Measurements from ENCODE around the gene TAF5L. TPM values are rescaled to one million over a fixed set of nuclear protein-coding genes. Genes with fewer than 3 reads are reported as not detected.
"Not testable (repeated sequence)": the region's sequence is repeated elsewhere in the genome, so short reads cannot be mapped to it uniquely, and the experiment has no call there.

TAF5L gene
- total RNA-seq, 2 donors from 2014 or later, result 18.9 to 21.7 TPM

GRCh38 chr1:229636042-229636441, 10.1 kb upstream of the TAF5L start:
- Mint-ChIP-seq H3K36me3 (ENCODE audit: insufficient read depth in 2 of 2) (peaks cover 8 to 23% of the 10 kb centered on the region in 2 donors), H3K27ac (no peak overlapping the region), H3K4me1 (ENCODE audit: low read depth) (peaks cover 14% of the 10 kb centered on the region), H3K9me3 (no peaks in the 10 kb centered on the region), H3K27me3 (ENCODE audit: low read depth) (no peaks in the 10 kb centered on the region), H3K4me3 (no peak overlapping the region)
- ATAC-seq (replicated peaks in 1 of 2), result no peak
- DNase-seq, result no peak

- Mint-ChIP-seq H3K4me1 (ENCODE audit: low read depth) (peaks cover 40% of the 10 kb centered on the region), H3K9me3 (no peaks in the 10 kb centered on the region), H3K4me3 (no peak overlapping the region), H3K27me3 (ENCODE audit: low read depth) (no peaks in the 10 kb centered on the region), H3K27ac (no peak overlapping the region), H3K36me3 (ENCODE audit: insufficient read depth in 2 of 2) (peaks cover 8 to 20% of the 10 kb centered on the region in 2 donors)
- ATAC-seq (replicated peaks in 1 of 2) (no peak), DNase-seq (no peak)
Observed at GRCh38 chr1:229631966-229632365, 6.0 kb upstream of the TAF5L start.

- DNase-seq (no peak), ATAC-seq (replicated peaks in 1 of 2) (no peak)
- no peaks in the 10 kb centered on the region for H3K27me3 Mint-ChIP-seq (ENCODE audit: low read depth)
- peaks cover 9 to 22% of the 10 kb centered on the region in 2 donors for H3K36me3 Mint-ChIP-seq (ENCODE audit: insufficient read depth in 2 of 2)
- H3K9me3 Mint-ChIP-seq, result no peaks in the 10 kb centered on the region
- no peak overlapping the region for H3K27ac Mint-ChIP-seq
- peak overlapping the region in 1 of 2 donors; percentile 40 for H3K4me3 Mint-ChIP-seq
- peaks cover 44% of the 10 kb centered on the region for H3K4me1 Mint-ChIP-seq (ENCODE audit: low read depth)
Observed at GRCh38 chr1:229631148-229631547, 5.2 kb upstream of the TAF5L start.

- peaks cover 7 to 12% of the 10 kb centered on the region in 2 donors for H3K36me3 Mint-ChIP-seq (ENCODE audit: insufficient read depth in 2 of 2)
- peaks cover 53% of the 10 kb centered on the region for H3K4me1 Mint-ChIP-seq (ENCODE audit: low read depth)
- H3K9me3 Mint-ChIP-seq, result no peaks in the 10 kb centered on the region
- ATAC-seq (replicated peaks in 1 of 2) (no peak), DNase-seq (no peak)
- no peak overlapping the region for H3K27ac Mint-ChIP-seq
- no peak overlapping the region for H3K4me3 Mint-ChIP-seq
- no peaks in the 10 kb centered on the region for H3K27me3 Mint-ChIP-seq (ENCODE audit: low read depth)
Observed at GRCh38 chr1:229629261-229629660, 3.3 kb upstream of the TAF5L start.

- H3K4me1 Mint-ChIP-seq (ENCODE audit: low read depth), result peaks cover 68% of the 10 kb centered on the region
- DNase-seq (no peak), ATAC-seq (replicated peaks in 1 of 2) (no peak)
- H3K36me3 Mint-ChIP-seq (ENCODE audit: insufficient read depth in 2 of 2), result peaks cover 7 to 9% of the 10 kb centered on the region in 2 donors
- H3K9me3 Mint-ChIP-seq, result no peaks in the 10 kb centered on the region
- H3K27me3 Mint-ChIP-seq (ENCODE audit: low read depth), result no peaks in the 10 kb centered on the region
- H3K4me3 Mint-ChIP-seq, result peak overlapping the region; percentile 99
- H3K27ac Mint-ChIP-seq, result peak overlapping the region; percentile 98
Observed at GRCh38 chr1:229627003-229627402, 1.1 kb upstream of the TAF5L start.

- ATAC-seq (replicated peaks in 1 of 2) (peak; percentile 42 to 49), DNase-seq (peak; percentile 49 to 63)
- Mint-ChIP-seq H3K4me3 (peak overlapping the region; percentile 91 to 93), H3K36me3 (ENCODE audit: insufficient read depth in 2 of 2) (peaks cover 4 to 6% of the 10 kb centered on the region in 2 donors), H3K9me3 (no peaks in the 10 kb centered on the region), H3K27me3 (ENCODE audit: low read depth) (no peaks in the 10 kb centered on the region), H3K27ac (peak overlapping the region; percentile 90), H3K4me1 (ENCODE audit: low read depth) (peaks cover 75% of the 10 kb centered on the region)
Observed at GRCh38 chr1:229625071-229625914, 629 bp downstream of the TAF5L start.

- peak overlapping the region; percentile 91 to 93 for H3K4me3 Mint-ChIP-seq
- peaks cover 1 to 2% of the 10 kb centered on the region in 2 donors for H3K36me3 Mint-ChIP-seq (ENCODE audit: insufficient read depth in 2 of 2)
- H3K27me3 Mint-ChIP-seq (ENCODE audit: low read depth), result no peaks in the 10 kb centered on the region
- ATAC-seq (replicated peaks in 1 of 2), result no peak
- peaks cover 75% of the 10 kb centered on the region for H3K4me1 Mint-ChIP-seq (ENCODE audit: low read depth)
- no peaks in the 10 kb centered on the region for H3K9me3 Mint-ChIP-seq
- no peak for DNase-seq
- peak overlapping the region; percentile 90 for H3K27ac Mint-ChIP-seq
Observed at GRCh38 chr1:229624521-229625070, 1.3 kb downstream of the TAF5L start.

- Mint-ChIP-seq H3K4me3 (peak overlapping the region; percentile 62 to 91), H3K9me3 (no peaks in the 10 kb centered on the region), H3K27me3 (ENCODE audit: low read depth) (no peaks in the 10 kb centered on the region), H3K27ac (peak overlapping the region; percentile 51), H3K36me3 (ENCODE audit: insufficient read depth in 2 of 2) (peaks cover 1 to 2% of the 10 kb centered on the region in 2 donors), H3K4me1 (ENCODE audit: low read depth) (peaks cover 77% of the 10 kb centered on the region)
- ATAC-seq (replicated peaks in 1 of 2) (no peak), DNase-seq (no peak)
Observed at GRCh38 chr1:229623838-229624237, 2.1 kb downstream of the TAF5L start.

- H3K27me3 Mint-ChIP-seq (ENCODE audit: low read depth), result no peaks in the 10 kb centered on the region
- ATAC-seq (replicated peaks in 1 of 2) (no peak), DNase-seq (no peak)
- H3K4me3 Mint-ChIP-seq, result no peak overlapping the region
- H3K4me1 Mint-ChIP-seq (ENCODE audit: low read depth), result peaks cover 76% of the 10 kb centered on the region
- no peaks in the 10 kb centered on the region for H3K9me3 Mint-ChIP-seq
- peaks cover 1 to 2% of the 10 kb centered on the region in 2 donors for H3K36me3 Mint-ChIP-seq (ENCODE audit: insufficient read depth in 2 of 2)
- H3K27ac Mint-ChIP-seq, result no peak overlapping the region
Observed at GRCh38 chr1:229623225-229623624, 2.7 kb downstream of the TAF5L start.

GRCh38 chr1:229622641-229623120, 3.2 kb downstream of the TAF5L start:
- not testable (repeated sequence) for H3K27ac Mint-ChIP-seq; H3K9me3 Mint-ChIP-seq; H3K27me3 Mint-ChIP-seq (ENCODE audit: low read depth); DNase-seq; H3K36me3 Mint-ChIP-seq (ENCODE audit: insufficient read depth in 2 of 2); H3K4me3 Mint-ChIP-seq; ATAC-seq (replicated peaks in 1 of 2)
- H3K4me1 Mint-ChIP-seq (ENCODE audit: low read depth), result peaks cover 74% of the 10 kb centered on the region

GRCh38 chr1:229621663-229622062, 4.3 kb downstream of the TAF5L start:
- ATAC-seq (replicated peaks in 1 of 2) (no peak), DNase-seq (no peak)
- Mint-ChIP-seq H3K27me3 (ENCODE audit: low read depth) (no peaks in the 10 kb centered on the region), H3K9me3 (no peaks in the 10 kb centered on the region), H3K4me3 (no peak overlapping the region), H3K4me1 (ENCODE audit: low read depth) (peaks cover 64% of the 10 kb centered on the region), H3K27ac (no peak overlapping the region), H3K36me3 (ENCODE audit: insufficient read depth in 2 of 2) (peaks cover 1 to 2% of the 10 kb centered on the region in 2 donors)

GRCh38 chr1:229620876-229621275, 5.0 kb downstream of the TAF5L start:
- H3K36me3 Mint-ChIP-seq (ENCODE audit: insufficient read depth in 2 of 2), result no peaks in the 10 kb centered on the region
- DNase-seq, result no peak
- no peak for ATAC-seq (replicated peaks in 1 of 2)
- H3K9me3 Mint-ChIP-seq, result no peaks in the 10 kb centered on the region
- H3K4me3 Mint-ChIP-seq, result no peak overlapping the region
- H3K27ac Mint-ChIP-seq, result no peak overlapping the region
- peaks cover 64% of the 10 kb centered on the region for H3K4me1 Mint-ChIP-seq (ENCODE audit: low read depth)
- no peaks in the 10 kb centered on the region for H3K27me3 Mint-ChIP-seq (ENCODE audit: low read depth)

- Mint-ChIP-seq H3K4me3 (peak overlapping the region; percentile 0 to 13), H3K27me3 (ENCODE audit: low read depth) (no peaks in the 10 kb centered on the region), H3K27ac (no peak overlapping the region), H3K9me3 (no peaks in the 10 kb centered on the region), H3K36me3 (ENCODE audit: insufficient read depth in 2 of 2) (no peaks in the 10 kb centered on the region), H3K4me1 (ENCODE audit: low read depth) (peaks cover 58% of the 10 kb centered on the region)
- no peak for DNase-seq
- no peak for ATAC-seq (replicated peaks in 1 of 2)
Observed at GRCh38 chr1:229619614-229620013, 6.3 kb downstream of the TAF5L start.

All from activated T-cell treated with anti-CD3 and anti-CD28 coated beads, Interleukin-2, amount 50 U/mL, for 72 hours (primary cell).